GM12878 (cell line): ENCODE data around the gene ARHGEF16.

ENCODE experiments used
- BHLHE40 ChIP-seq, 2 experiments: fragments of 450-650 bp in 1 of 2; IDR thresholded peaks; 2 replicates each; pipeline ENCODE4 v1.6.1; 2011 to 2017; ENCODE audit warnings: low read depth in 2 of 2, borderline replicate concordance in 1 of 2, improper control_type of control experiment in 1 of 2, low read length in 1 of 2, mild to moderate bottlenecking in 1 of 2
- CTCF ChIP-seq, 3 experiments: IDR thresholded peaks in 2 of 3; conservative IDR thresholded peaks in 1 of 3; 2 replicates each; pipeline ENCODE4 v1.5.1; 2011; ENCODE audit warnings: low read depth in 3 of 3, low read length in 3 of 3, mild to moderate bottlenecking in 3 of 3, control low read depth in 2 of 3, moderate library complexity in 2 of 3, inconsistent platforms in 1 of 3, mixed read lengths in 1 of 3; ENCODE audit not compliant: control insufficient read depth in 2 of 3, insufficient read depth in 1 of 3; ENCODE audit errors: extremely low read depth in 1 of 3
- FOS ChIP-seq: IDR thresholded peaks from 3 replicates; pipeline ENCODE4 v1.6.1; 2011; ENCODE audit warnings: borderline replicate concordance; ENCODE audit not compliant: insufficient read length; ENCODE audit errors: extremely low read depth
- GABPA ChIP-seq: IDR thresholded peaks from 2 replicates; pipeline ENCODE4 v1.6.1; 2014; ENCODE audit warnings: antibody characterized with exemption, low read depth, mild to moderate bottlenecking, inconsistent platforms
- JUND ChIP-seq: IDR thresholded peaks from 2 replicates; pipeline ENCODE4 v1.6.1; 2012; ENCODE audit warnings: low read depth, mild to moderate bottlenecking, low read length, improper control_type of control experiment, moderate library complexity
- MXI1 ChIP-seq: fragments of 150-350 bp; IDR thresholded peaks from 2 replicates; pipeline ENCODE4 v1.6.1; 2011; ENCODE audit warnings: low read depth, mild to moderate bottlenecking, inconsistent platforms, low read length, improper control_type of control experiment
- POLR2A ChIP-seq: IDR thresholded peaks from 2 replicates; pipeline ENCODE4 v1.6.1; 2011; ENCODE audit warnings: low read depth, mild to moderate bottlenecking, low read length
- POLR2AphosphoS5 ChIP-seq: IDR thresholded peaks from 2 replicates; pipeline ENCODE4 v1.6.1; 2011; ENCODE audit warnings: mild to moderate bottlenecking, low read length, inconsistent platforms
- SIX5 ChIP-seq: IDR thresholded peaks from 2 replicates; pipeline ENCODE4 v1.6.1; 2011; ENCODE audit warnings: mild to moderate bottlenecking, low read depth, low read length, moderate library complexity; ENCODE audit not compliant: severe bottlenecking
- SMAD1 ChIP-seq: fragments of 450-650 bp; IDR thresholded peaks from 2 replicates; pipeline ENCODE4 v1.6.1; 2018; ENCODE audit warnings: mild to moderate bottlenecking, low read depth; ENCODE audit not compliant: partially characterized antibody
- SP1 ChIP-seq: IDR thresholded peaks from one replicate; pipeline ENCODE4 v1.6.1; 2011; ENCODE audit warnings: low read depth, low read length
- ZNF24 ChIP-seq: fragments of 450-650 bp; IDR thresholded peaks from 2 replicates; pipeline ENCODE4 v1.6.1; 2017; ENCODE audit warnings: antibody characterized with exemption, mild to moderate bottlenecking

GRCh38 chr1:3431686-3432085 is 22.8 kb upstream of the ARHGEF16 start:
- TF ChIP-seq CTCF (IDR thresholded peaks at IDR 0.05 in 2 of 3, conservative IDR thresholded peaks at IDR 0.05 in 1 of 3; ENCODE audit: control insufficient read depth in 2 of 3, extremely low read depth in 1 of 3, insufficient read depth in 1 of 3, low read depth in 3 of 3, low read length in 3 of 3) (no peak), POLR2AphosphoS5 (no peak), GABPA (no peak), BHLHE40 (IDR thresholded peaks at IDR 0.05; ENCODE audit: borderline replicate concordance in 1 of 2, low read depth in 2 of 2, low read length in 1 of 2) (no peak), MXI1 (no peak), POLR2A (no peak), JUND (no peak), FOS (no peak), ZNF24 (no peak), SP1 (no peak), SMAD1 (no peak), SIX5 (no peak)
